LNCaP clone FGC (cell line): ENCODE measurements around the gene ZFAND3.

ENCODE experiments used
- DNase-seq: peaks from one replicate; pipeline ENCODE4 v3.0.0-alpha.2; 2011; ENCODE audit warnings: low read depth
- H3K4me3 ChIP-seq: 2 replicates; pipeline ENCODE4 v1.5.1; 2011; ENCODE audit warnings: mild to moderate bottlenecking, low read depth, low read length, control low read depth
- CTCF ChIP-seq: IDR thresholded peaks from 2 replicates; pipeline ENCODE4 v1.5.1; 2012; ENCODE audit warnings: mild to moderate bottlenecking; ENCODE audit not compliant: control insufficient read depth, insufficient read depth; ENCODE audit errors: extremely low read depth

The ZFAND3 gene

GRCh38 chr6:37923514-37923913 is 104.0 kb downstream of the ZFAND3 start:
- no peak for DNase-seq
- no peak overlapping the region for H3K4me3 ChIP-seq
- no peak for TF ChIP-seq CTCF

- no peak overlapping the region for H3K4me3 ChIP-seq
- TF ChIP-seq CTCF = no peak
- DNase-seq = no peak
Measured at GRCh38 chr6:37926661-37927060, 107.1 kb downstream of the ZFAND3 start.

- no peak for DNase-seq
- TF ChIP-seq CTCF = no peak
- H3K4me3 ChIP-seq = no peak overlapping the region
Measured at GRCh38 chr6:37928217-37928616, 108.7 kb downstream of the ZFAND3 start.

GRCh38 chr6:37930288-37930971 is 110.9 kb downstream of the ZFAND3 start:
- no peak for DNase-seq
- H3K4me3 ChIP-seq = no peak overlapping the region
- no peak for TF ChIP-seq CTCF

GRCh38 chr6:37931066-37931465 is 111.5 kb downstream of the ZFAND3 start:
- H3K4me3 ChIP-seq = no peak overlapping the region
- DNase-seq = no peak
- no peak for TF ChIP-seq CTCF

- no peak for DNase-seq
- no peak overlapping the region for H3K4me3 ChIP-seq
- no peak for TF ChIP-seq CTCF
Measured at GRCh38 chr6:37934276-37934675, 114.7 kb downstream of the ZFAND3 start.

GRCh38 chr6:37936150-37936549 is 116.6 kb downstream of the ZFAND3 start:
- H3K4me3 ChIP-seq = no peak overlapping the region
- TF ChIP-seq CTCF = no peak
- no peak for DNase-seq
